ENCODE results near the gene ABCG5.

ABCG5 gene

GRCh38 chr2:43841949-43842865 lies 3.6 kb upstream of the ABCG5 start:
- no peak for DNase-seq (ENCODE audit: low read depth)

- DNase-seq (ENCODE audit: low read depth): no peak
Measured at GRCh38 chr2:43840965-43841364, 2.3 kb upstream of the ABCG5 start.

GRCh38 chr2:43839776-43840564 lies 1.3 kb upstream of the ABCG5 start:
- DNase-seq (ENCODE audit: low read depth): no peak

- DNase-seq (ENCODE audit: low read depth): no peak
Measured at GRCh38 chr2:43837831-43838559, 644 bp downstream of the ABCG5 start.

- no peak for DNase-seq (ENCODE audit: low read depth)
Measured at GRCh38 chr2:43837033-43837432, 1.6 kb downstream of the ABCG5 start.

- peak; percentile 6 for DNase-seq (ENCODE audit: low read depth)
Measured at GRCh38 chr2:43832457-43832856, 6.2 kb downstream of the ABCG5 start.

- DNase-seq (ENCODE audit: low read depth): no peak
Measured at GRCh38 chr2:43831543-43832294, 6.9 kb downstream of the ABCG5 start.

GRCh38 chr2:43826305-43827250 lies 12.1 kb downstream of the ABCG5 start:
- no peak for DNase-seq (ENCODE audit: low read depth)

- DNase-seq (ENCODE audit: low read depth): no peak
Measured at GRCh38 chr2:43825841-43826240, 12.8 kb downstream of the ABCG5 start.

- no peak for DNase-seq (ENCODE audit: low read depth)
Measured at GRCh38 chr2:43824951-43825493, 13.6 kb downstream of the ABCG5 start.

- no peak for DNase-seq (ENCODE audit: low read depth)
Measured at GRCh38 chr2:43824512-43824911, 14.1 kb downstream of the ABCG5 start.

- no peak for DNase-seq (ENCODE audit: low read depth)
Measured at GRCh38 chr2:43823751-43824150, 14.9 kb downstream of the ABCG5 start.

- no peak for DNase-seq (ENCODE audit: low read depth)
Measured at GRCh38 chr2:43822839-43823238, 15.8 kb downstream of the ABCG5 start.

GRCh38 chr2:43819491-43820163 lies 19.0 kb downstream of the ABCG5 start:
- DNase-seq (ENCODE audit: low read depth): no peak

- DNase-seq (ENCODE audit: low read depth): peak; percentile 21
Measured at GRCh38 chr2:43818761-43819160, 19.9 kb downstream of the ABCG5 start.

- DNase-seq (ENCODE audit: low read depth): no peak
Measured at GRCh38 chr2:43814711-43815110, 23.9 kb downstream of the ABCG5 start.

GRCh38 chr2:43812947-43813346 lies 25.7 kb downstream of the ABCG5 start:
- no peak for DNase-seq (ENCODE audit: low read depth)

GRCh38 chr2:43812006-43812405 lies 26.6 kb downstream of the ABCG5 start:
- no peak for DNase-seq (ENCODE audit: low read depth)

GRCh38 chr2:43810888-43811287 lies 27.8 kb downstream of the ABCG5 start:
- no peak for DNase-seq (ENCODE audit: low read depth)

- DNase-seq (ENCODE audit: low read depth): no peak
Measured at GRCh38 chr2:43810452-43810851, 28.2 kb downstream of the ABCG5 start.
